Psoas muscle (tissue), 8 donors: ENCODE data around the gene HBM. TPM values are rescaled to one million over a fixed set of nuclear protein-coding genes. Genes with fewer than 3 reads are reported as not detected.

ENCODE experiments used
- ATAC-seq, 4 donors: fragments of 200-7000 bp; cut with Tn5 transposase; one replicate each; pipeline ENCODE4 v1.9.1; 2020; ENCODE audit warnings: moderate library complexity in 3 of 4, mild to moderate bottlenecking in 2 of 4
- DNase-seq, 2 donors: peaks; one replicate each; pipeline ENCODE4 v3.0.0-alpha.2; 2020
- H3K27ac ChIP-seq: fragments of 200-600 bp; one replicate; pipeline ENCODE4 v1.8.0; 2022
- H3K27me3 ChIP-seq, 3 donors: fragments of 200-600 bp in 1 of 3; one replicate each; pipeline versions ENCODE4 v1.6.1 to v1.8.0; 2013 to 2022; ENCODE audit warnings: low read length in 2 of 3, mild to moderate bottlenecking in 2 of 3, moderate library complexity in 1 of 3; ENCODE audit not compliant: insufficient read depth in 3 of 3
- H3K36me3 ChIP-seq, 2 donors: fragments of 200-600 bp in 1 of 2; one replicate each; pipeline versions ENCODE4 v1.6.1 to v1.8.0; 2013 to 2022; ENCODE audit warnings: low read depth in 1 of 2, mild to moderate bottlenecking in 1 of 2, moderate library complexity in 1 of 2; ENCODE audit not compliant: insufficient read depth in 1 of 2
- H3K4me1 ChIP-seq: fragments of 200-600 bp; one replicate; pipeline ENCODE4 v1.8.0; 2022
- H3K4me3 ChIP-seq: fragments of 200-600 bp; one replicate; pipeline ENCODE4 v1.8.0; 2022; ENCODE audit warnings: mild to moderate bottlenecking
- H3K9me3 ChIP-seq: fragments of 200-600 bp; one replicate; pipeline ENCODE4 v1.8.0; 2022
- CTCF ChIP-seq: fragments of 200-600 bp; IDR thresholded peaks from one replicate; pipeline ENCODE4 v1.8.0; 2022; ENCODE audit warnings: antibody characterized with exemption
- WGBS, 3 donors: extraction: QIAGEN DNeasy Blood & Tissue Kit; methylation state at CpG; one replicate each; pipeline versions ENCODE4 v1.1.6 to v1.1.7; 2013; 5-methylcytosine and 5-hydroxymethylcytosine counted together
- intact Hi-C, 2 donors: fragments of 100-400 bp; cut with DNase I; formaldehyde crosslinking; loops; one replicate each; pipeline versions ENCODE4 v1.11.0 to v1.14.2; 2022
- polyA plus RNA-seq, 3 donors: library from polyadenylated mRNA; stranded (reverse); fragments of 200-250 nt; gene quantifications; one replicate each; pipeline ENCODE4 v1.2.3, GENCODE V29; 2013
- total RNA-seq, 4 donors: library from RNA; stranded (reverse); fragmentation: NEBNext Ultra II Directional in 2 of 4; extraction: Animal tissue kit (Norgen Biotek cat#: 25700) in 2 of 4; gene quantifications; one replicate each; pipeline versions ENCODE4 v1.2.1 to v1.2.4, GENCODE V29; 2021 to 2023
- donor health status: healthy with polysubstance abuse.
- donor health status: DM: no; HTN: no; CAD: no; lungs with moderate emphysema.
- donor health status: Bipolar disorder and iron deficiency.
- donor health status: healthy.
- donor health status: DM: yes; HTN: yes; CAD: no.
- donor health status: DM: no; HTN: no; CAD: no.
- donor health status: DM: no; HTN: no; CAD: no.
- donor health status: DM: yes; HTN: yes; CAD: no.

The HBM gene
- total and polyA plus RNA-seq, 7 donors = 2.9 TPM; not detected in 6

GRCh38 chr16:185691-186090, 19.9 kb downstream of the HBM start:
- no peaks in the 10 kb centered on the region for H3K9me3 ChIP-seq
- TF ChIP-seq CTCF = no peak
- ATAC-seq (no peak), DNase-seq (no peak)
- WGBS, 3 donors = 78 to 86% (median 85%) methylated on average over 10 to 11 of the region's 11 CpGs
- H3K36me3 ChIP-seq = peaks cover 13 to 36% of the 10 kb centered on the region in 2 donors
- H3K4me3 ChIP-seq = no peak overlapping the region
- intact Hi-C loops = no loop called here
- H3K4me1 ChIP-seq = peaks cover 7% of the 10 kb centered on the region
- H3K27ac ChIP-seq = no peak overlapping the region
- peaks cover 0 to 10% (median 0%) of the 10 kb centered on the region in 3 donors for H3K27me3 ChIP-seq

DNA sequence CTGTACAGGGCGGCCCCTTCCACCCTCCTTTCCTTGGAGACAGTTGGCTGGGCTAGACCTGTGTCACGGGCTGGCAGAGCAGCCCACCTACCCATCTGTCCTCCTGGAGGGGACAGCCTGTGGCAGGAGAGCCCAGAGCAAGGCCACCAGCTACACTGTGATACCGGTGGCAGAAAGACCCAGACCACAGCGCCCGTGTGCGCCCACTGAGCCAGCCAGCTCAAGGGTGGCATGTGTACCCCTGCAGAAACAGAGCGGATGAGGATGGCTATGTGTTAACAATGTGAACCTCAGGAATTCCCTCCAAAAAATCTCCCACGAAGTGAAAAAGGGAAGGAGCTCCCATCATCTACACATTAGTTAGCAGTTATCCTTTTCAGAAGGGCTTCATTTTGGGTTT, 21.6 kb downstream of the HBM start:
- Histone ChIP-seq H3K27ac (no peak overlapping the region), H3K4me1 (no peaks in the 10 kb centered on the region), H3K36me3 (peaks cover 13 to 52% of the 10 kb centered on the region in 2 donors), H3K4me3 (no peak overlapping the region), H3K27me3 (no peaks in the 10 kb centered on the region), H3K9me3 (no peaks in the 10 kb centered on the region)
- intact Hi-C loops = no loop called here
- no peak for TF ChIP-seq CTCF
- 86 to 98% (median 96%) methylated on average over 7 to 8 of the region's 8 CpGs for WGBS, 3 donors
- DNase-seq = no peak
- no peak for ATAC-seq

GRCh38 chr16:188674-189073, 22.9 kb downstream of the HBM start:
- Histone ChIP-seq H3K9me3 (no peaks in the 10 kb centered on the region), H3K27me3 (no peaks in the 10 kb centered on the region), H3K27ac (no peak overlapping the region), H3K4me3 (no peak overlapping the region), H3K36me3 (peaks cover 13 to 65% of the 10 kb centered on the region in 2 donors), H3K4me1 (no peaks in the 10 kb centered on the region)
- intact Hi-C loops = no loop called here
- 64 to 74% (median 73%) methylated on average over 8 of the region's 8 CpGs for WGBS, 3 donors
- TF ChIP-seq CTCF = no peak
- DNase-seq = no peak
- peak; percentile 19 to 34 (median 28) for ATAC-seq

- H3K27ac ChIP-seq = no peak overlapping the region
- no peak for ATAC-seq
- intact Hi-C loops = no loop called here
Measured at GRCh38 chr16:189604-190186, 23.9 kb downstream of the HBM start.

More at GRCh38 chr16:189604-190186, 23.9 kb downstream of the HBM start:
- Histone ChIP-seq H3K27me3 (no peaks in the 10 kb centered on the region), H3K4me3 (no peak overlapping the region), H3K36me3 (peaks cover 13 to 76% of the 10 kb centered on the region in 2 donors), H3K4me1 (no peaks in the 10 kb centered on the region), H3K9me3 (no peaks in the 10 kb centered on the region)
- 93 to 96% (median 94%) methylated on average over 32 to 34 of the region's 34 CpGs for WGBS, 3 donors
- TF ChIP-seq CTCF = no peak
- DNase-seq = peak in 1 of 2 donors; percentile 39
